HG03521 (cell line): Measurements from ENCODE around the gene NHLRC4.
"Not testable (repeated sequence)": the region's sequence is repeated elsewhere in the genome, so short reads cannot be mapped to it uniquely, and the experiment has no call there.

ENCODE experiments used
- ATAC-seq: cut with Tn5 transposase; IDR thresholded peaks from one replicate; pipeline ENCODE4 v1.9.1; 2021; ENCODE audit warnings: mild to moderate bottlenecking, moderate library complexity; ENCODE audit not compliant: unreplicated experiment

NHLRC4 gene

GRCh38 chr16:596736-597060, 29.9 kb downstream of the NHLRC4 start:
- no peak for ATAC-seq

- ATAC-seq: not testable (repeated sequence)
Observed at GRCh38 chr16:597655-598054, 30.9 kb downstream of the NHLRC4 start.

- ATAC-seq: no peak
Observed at GRCh38 chr16:598823-599739, 32.3 kb downstream of the NHLRC4 start.

- ATAC-seq: no peak
Observed at GRCh38 chr16:600781-601180, 34.0 kb downstream of the NHLRC4 start.

- ATAC-seq: no peak
Observed at GRCh38 chr16:603933-604332, 37.1 kb downstream of the NHLRC4 start.

GRCh38 chr16:606656-607307, 40.0 kb downstream of the NHLRC4 start:
- ATAC-seq: no peak

GRCh38 chr16:608019-608418, 41.2 kb downstream of the NHLRC4 start:
- no peak for ATAC-seq

- ATAC-seq: no peak
Observed at GRCh38 chr16:609316-609715, 42.5 kb downstream of the NHLRC4 start.

- no peak for ATAC-seq
Observed at GRCh38 chr16:609984-610383, 43.2 kb downstream of the NHLRC4 start.

- ATAC-seq: no peak
Observed at GRCh38 chr16:610513-611381, 43.9 kb downstream of the NHLRC4 start.

GRCh38 chr16:615122-615521, 48.3 kb downstream of the NHLRC4 start:
- ATAC-seq: no peak

- ATAC-seq: no peak
Observed at GRCh38 chr16:616733-617586, 50.2 kb downstream of the NHLRC4 start.

- no peak for ATAC-seq
Observed at GRCh38 chr16:617855-618254, 51.0 kb downstream of the NHLRC4 start.
